SU-DHL-6 (cell line): ENCODE results near the gene DNAH11.

ENCODE experiments used
- H2AFZ ChIP-seq: fragments of 200-600 bp; sonication (generic); 2 replicates; pipeline ENCODE4 v1.6.1; 2014; ENCODE audit warnings: low read depth, mild to moderate bottlenecking, moderate library complexity, mixed read lengths, antibody characterized with exemption, low read length; ENCODE audit not compliant: severe bottlenecking
- H3F3A ChIP-seq: fragments of 200-600 bp; shearing (Covaris generic); 2 replicates; pipeline ENCODE4 v1.6.0; 2016; ENCODE audit warnings: antibody characterized with exemption, mild to moderate bottlenecking; ENCODE audit not compliant: insufficient read depth
- H3K27ac ChIP-seq: fragments of 200-600 bp; sonication (generic); 2 replicates; pipeline ENCODE4 v1.5.1; 2016; ENCODE audit warnings: low read depth, mild to moderate bottlenecking, low read length, moderate library complexity, mixed read lengths
- H3K27me3 ChIP-seq: fragments of 200-600 bp; sonication (generic), shearing (Covaris generic); 2 replicates; pipeline ENCODE4 v1.6.0; 2014; ENCODE audit warnings: mild to moderate bottlenecking, low read length
- H3K36me3 ChIP-seq: fragments of 200-600 bp; sonication (generic); 2 replicates; pipeline ENCODE4 v1.6.1; 2014; ENCODE audit warnings: mild to moderate bottlenecking, low read length, mixed read lengths
- H3K4me2 ChIP-seq: fragments of 300-600, 200-600 bp; shearing (Covaris generic), sonication (generic); 2 replicates; pipeline ENCODE4 v1.6.0; 2014; ENCODE audit warnings: low read length, low read depth, mild to moderate bottlenecking; ENCODE audit not compliant: poor library complexity, severe bottlenecking
- H3K4me3 ChIP-seq: fragments of 200-600 bp; sonication (generic); 2 replicates; pipeline ENCODE4 v1.5.1; 2014; ENCODE audit warnings: antibody characterized with exemption, low read length, mild to moderate bottlenecking, mixed read lengths; ENCODE audit not compliant: insufficient read depth, poor library complexity, severe bottlenecking
- H3K79me2 ChIP-seq: fragments of 200-600 bp; sonication (generic); 2 replicates; pipeline ENCODE4 v1.6.1; 2014; ENCODE audit warnings: mild to moderate bottlenecking, low read length, moderate library complexity; ENCODE audit not compliant: insufficient read depth
- H3K9ac ChIP-seq: fragments of 200-600 bp; sonication (generic); 2 replicates; pipeline ENCODE4 v1.7.0; 2014; ENCODE audit warnings: mild to moderate bottlenecking, low read length
- H3K9me2 ChIP-seq: fragments of 200-600 bp; sonication (generic); replicated peaks from 2 replicates; pipeline ENCODE4 v1.6.1; 2014; ENCODE audit warnings: low read length; ENCODE audit not compliant: insufficient read depth
- H3K9me3 ChIP-seq: fragments of 200-600 bp; sonication (generic); 2 replicates; pipeline ENCODE4 v1.6.1; 2014; ENCODE audit warnings: low read length, mixed read lengths; ENCODE audit not compliant: insufficient read depth
- H4K20me1 ChIP-seq: fragments of 200-600 bp; sonication (generic); 2 replicates; pipeline ENCODE4 v1.6.1; 2014; ENCODE audit warnings: low read depth, mild to moderate bottlenecking, antibody characterized with exemption, low read length, moderate library complexity, mixed read lengths
- CTCF ChIP-seq: fragments of 200-600 bp; sonication (generic); IDR thresholded peaks from one replicate; pipeline ENCODE4 v1.5.1; 2017; ENCODE audit warnings: antibody characterized with exemption, mild to moderate bottlenecking, low read length, moderate library complexity; ENCODE audit not compliant: insufficient read depth, poor library complexity, severe bottlenecking
- EZH2phosphoT487 ChIP-seq: fragments of 200-600 bp; sonication (generic), shearing (Covaris generic); conservative IDR thresholded peaks from 2 replicates; pipeline ENCODE4 v1.6.1; 2018; ENCODE audit warnings: mild to moderate bottlenecking, antibody characterized with exemption, low read length, moderate library complexity, mixed read lengths

DNAH11 gene

DNA sequence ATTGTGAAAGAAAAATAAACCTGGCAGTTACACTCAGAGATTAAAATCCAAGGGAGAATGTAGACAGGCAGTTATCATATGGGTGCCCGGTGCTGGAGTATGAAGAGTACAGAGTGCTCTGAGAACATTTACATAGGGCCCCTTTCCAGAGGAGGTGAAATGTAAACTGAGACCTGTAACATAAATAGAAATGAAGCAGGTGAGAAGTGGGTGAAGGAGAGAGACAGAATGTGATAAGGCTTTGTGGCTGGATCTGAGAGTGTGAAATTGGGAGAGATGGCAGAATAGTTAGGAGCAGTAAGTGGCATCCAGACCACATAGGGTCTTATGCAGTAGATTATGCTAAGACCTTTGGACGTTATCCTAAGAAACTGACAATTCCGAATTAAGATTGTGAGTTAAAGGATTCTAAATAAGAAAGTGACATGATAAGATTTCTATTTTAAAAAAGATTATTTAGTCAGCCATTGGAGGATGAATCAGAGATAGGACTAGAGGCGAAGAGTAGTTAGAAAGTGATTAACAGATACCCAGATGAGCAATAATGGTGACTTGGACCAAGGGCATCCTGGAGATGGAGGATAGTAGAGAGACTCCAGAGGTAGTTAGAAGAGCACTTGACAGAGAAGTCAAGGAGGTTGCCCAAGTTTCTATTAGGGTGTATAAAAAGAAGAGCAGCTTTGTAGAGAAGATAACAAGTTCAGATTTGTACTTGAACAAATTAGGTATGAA is 36.7 kb downstream of the DNAH11 start:
- Histone ChIP-seq H2AFZ (no peak overlapping the region), H4K20me1 (no peaks in the 10 kb centered on the region), H3K36me3 (no peaks in the 10 kb centered on the region), H3K9me3 (no peaks in the 10 kb centered on the region), H3K27ac (no peak overlapping the region), H3K4me2 (no peak overlapping the region), H3K79me2 (no peaks in the 10 kb centered on the region), H3K4me3 (no peak overlapping the region), H3K9me2 (no peaks in the 10 kb centered on the region), H3F3A (no peaks in the 10 kb centered on the region), H3K27me3 (no peaks in the 10 kb centered on the region), H3K9ac (no peak overlapping the region)
- TF ChIP-seq EZH2phosphoT487 (no peak), CTCF (no peak)

DNA sequence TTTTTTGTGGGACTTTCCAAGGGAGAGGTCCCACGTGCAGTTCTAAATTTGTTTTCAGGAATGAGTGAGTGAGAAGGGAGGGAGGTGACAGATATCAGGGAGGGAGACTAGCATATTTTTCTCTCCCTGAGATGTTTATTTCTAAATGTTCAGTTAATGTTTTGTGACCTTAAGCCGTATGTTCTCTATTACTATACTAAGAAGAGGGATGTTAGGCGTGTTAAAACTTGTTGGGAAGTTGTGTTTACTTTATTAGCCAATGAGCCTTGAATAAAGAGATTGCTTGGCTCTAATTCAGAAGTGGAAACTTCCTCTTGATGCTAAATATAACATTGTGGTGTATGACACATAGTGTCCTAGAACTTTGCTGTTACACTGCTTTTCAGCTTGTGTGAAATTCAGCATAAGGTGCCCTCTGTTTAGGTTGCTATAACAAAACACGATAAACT is 37.3 kb downstream of the DNAH11 start:
- TF ChIP-seq CTCF = no peak
- no peak for TF ChIP-seq EZH2phosphoT487
- no peaks in the 10 kb centered on the region for H3K79me2 ChIP-seq
- no peak overlapping the region for H2AFZ ChIP-seq
- H3K9ac ChIP-seq = no peak overlapping the region
- no peaks in the 10 kb centered on the region for H3K9me2 ChIP-seq
- H3K9me3 ChIP-seq = no peaks in the 10 kb centered on the region
- no peak overlapping the region for H3K4me3 ChIP-seq
- no peak overlapping the region for H3K4me2 ChIP-seq
- no peaks in the 10 kb centered on the region for H3K36me3 ChIP-seq
- H4K20me1 ChIP-seq = no peaks in the 10 kb centered on the region
- H3K27ac ChIP-seq = no peak overlapping the region
- H3F3A ChIP-seq = no peaks in the 10 kb centered on the region
- no peaks in the 10 kb centered on the region for H3K27me3 ChIP-seq

GRCh38 chr7:21585070-21585724 is 42.4 kb downstream of the DNAH11 start:
- Histone ChIP-seq H3K36me3 (no peaks in the 10 kb centered on the region), H4K20me1 (no peaks in the 10 kb centered on the region), H3K4me2 (no peak overlapping the region), H3F3A (no peaks in the 10 kb centered on the region), H3K27ac (no peak overlapping the region), H3K4me3 (no peak overlapping the region), H3K9me3 (no peaks in the 10 kb centered on the region), H2AFZ (no peak overlapping the region), H3K79me2 (no peaks in the 10 kb centered on the region), H3K27me3 (no peaks in the 10 kb centered on the region), H3K9ac (no peak overlapping the region), H3K9me2 (no peaks in the 10 kb centered on the region)
- TF ChIP-seq EZH2phosphoT487 (no peak), CTCF (no peak)
